Vagina (tissue), 2 donors: ENCODE data around the gene PRR18. TPM values are rescaled to one million over a fixed set of nuclear protein-coding genes. Genes with fewer than 3 reads are reported as not detected.
A peak's percentile ranks its signal among the peaks of the same experiment; 100 is the strongest.

Experiments used
- DNase-seq, 2 donors: peaks; one replicate each; pipeline ENCODE4 v3.0.0-alpha.2; 2017; ENCODE audit errors: extremely low spot score in 2 of 2
- H3K27ac ChIP-seq: fragments of 200-600 bp; sonication (generic); one replicate; pipeline ENCODE4 v1.5.1; 2019
- H3K27me3 ChIP-seq: fragments of 200-600 bp; sonication (generic); one replicate; pipeline ENCODE4 v1.5.1; 2019
- H3K36me3 ChIP-seq, 2 donors: fragments of 200-600 bp; sonication (generic); one replicate each; pipeline ENCODE4 v1.5.1; 2017 to 2019
- H3K4me1 ChIP-seq: fragments of 200-600 bp; sonication (generic); one replicate; pipeline ENCODE4 v1.5.1; 2019
- H3K4me3 ChIP-seq, 2 donors: fragments of 200-600 bp; sonication (generic); 1 replicate in 1 of 2; 2 replicates in 1 of 2; pipeline ENCODE4 v1.5.1; 2016 to 2019
- H3K9me3 ChIP-seq: fragments of 200-600 bp; sonication (generic); one replicate; pipeline ENCODE4 v1.5.1; 2019
- CTCF ChIP-seq, 3 experiments: fragments of 450-650 bp in 2 of 3; fragments of 200-600 bp in 1 of 3; sonication (generic) in 1 of 3; IDR thresholded peaks; one replicate each; pipeline ENCODE4 v1.5.1; 2017 to 2019; ENCODE audit warnings: antibody characterized with exemption in 3 of 3, mild to moderate bottlenecking in 2 of 3, moderate library complexity in 2 of 3
- POLR2A ChIP-seq, 2 donors: fragments of 450-650 bp; IDR thresholded peaks; one replicate each; pipeline ENCODE4 v1.6.1; 2017; ENCODE audit warnings: antibody characterized with exemption in 2 of 2, mild to moderate bottlenecking in 2 of 2, moderate library complexity in 2 of 2
- POLR2AphosphoS5 ChIP-seq, 2 donors: sonication (generic); formaldehyde crosslinking; IDR thresholded peaks; one replicate each; pipeline ENCODE4 v1.9.0; 2017; ENCODE audit warnings: antibody characterized with exemption in 2 of 2, mild to moderate bottlenecking in 2 of 2, low read depth in 1 of 2; ENCODE audit not compliant: insufficient read depth in 1 of 2
- intact Hi-C: fragments of 100-400 bp; cut with DNase I; formaldehyde crosslinking; loops from one replicate; pipeline ENCODE4 v1.15.1; 2023
- total RNA-seq: library from RNA; depleted of rRNA; stranded (reverse); fragments of >200 nt; gene quantifications from one replicate; pipeline ENCODE4 v1.2.3, GENCODE V29; 2016

The PRR18 gene
- total RNA-seq, 1 donor from 2014 or later, result not detected

- DNase-seq, result no peak
- Histone ChIP-seq H3K27ac (no peak overlapping the region), H3K27me3 (no peaks in the 10 kb centered on the region), H3K9me3 (no peaks in the 10 kb centered on the region), H3K36me3 (no peaks in the 10 kb centered on the region), H3K4me1 (peaks cover 26% of the 10 kb centered on the region), H3K4me3 (no peak overlapping the region)
- TF ChIP-seq CTCF (IDR thresholded peaks at IDR 0.05) (no peak), POLR2AphosphoS5 (IDR thresholded peaks at IDR 0.05; ENCODE audit: insufficient read depth in 1 of 2, low read depth in 1 of 2) (no peak), POLR2A (IDR thresholded peaks at IDR 0.05) (no peak)
- intact Hi-C loops, result no loop called here
Observed at GRCh38 chr6:166344240-166344639, 36.0 kb upstream of the PRR18 start.

GRCh38 chr6:166343150-166343487, 34.9 kb upstream of the PRR18 start:
- no peaks in the 10 kb centered on the region for H3K27me3 ChIP-seq
- peak overlapping the region; percentile 90 for H3K27ac ChIP-seq
- intact Hi-C loops, result no loop called here
- H3K36me3 ChIP-seq, result no peaks in the 10 kb centered on the region
- no peak for TF ChIP-seq CTCF (IDR thresholded peaks at IDR 0.05)
- TF ChIP-seq POLR2A (IDR thresholded peaks at IDR 0.05), result no peak
- no peak for TF ChIP-seq POLR2AphosphoS5 (IDR thresholded peaks at IDR 0.05; ENCODE audit: insufficient read depth in 1 of 2, low read depth in 1 of 2)
- H3K9me3 ChIP-seq, result no peaks in the 10 kb centered on the region
- DNase-seq, result no peak
- H3K4me3 ChIP-seq, result peak overlapping the region; percentile 86 to 88
- peaks cover 33% of the 10 kb centered on the region for H3K4me1 ChIP-seq

- H3K27ac ChIP-seq, result peak within 1 kb of the TSS; percentile 90
- DNase-seq, result no peak
- peak in 1 of 2 donors; percentile 72 for TF ChIP-seq POLR2A (IDR thresholded peaks at IDR 0.05)
- TF ChIP-seq POLR2AphosphoS5 (IDR thresholded peaks at IDR 0.05; ENCODE audit: insufficient read depth in 1 of 2, low read depth in 1 of 2), result peak; percentile 93
- no peak for TF ChIP-seq CTCF (IDR thresholded peaks at IDR 0.05)
- H3K4me1 ChIP-seq, result peaks cover 33% of the 10 kb centered on the region
- intact Hi-C loops, result no loop called here
- no peaks in the 10 kb centered on the region for H3K27me3 ChIP-seq
- H3K4me3 ChIP-seq, result peak within 1 kb of the TSS; percentile 86 to 88
- no peaks in the 10 kb centered on the region for H3K9me3 ChIP-seq
- no peaks in the 10 kb centered on the region for H3K36me3 ChIP-seq
Observed at GRCh38 chr6:166342349-166343149, 34.4 kb upstream of the PRR18 start, which contains the start of gene SFT2D1. Gene SFT2D1 (minus strand): TSS chr6:166342545. CDS start chr6:166342481, 64 bp downstream.

- Histone ChIP-seq H3K27ac (peak overlapping the region; percentile 90), H3K27me3 (no peaks in the 10 kb centered on the region), H3K9me3 (no peaks in the 10 kb centered on the region), H3K36me3 (no peaks in the 10 kb centered on the region), H3K4me1 (peaks cover 39% of the 10 kb centered on the region), H3K4me3 (peak overlapping the region; percentile 86 to 88)
- intact Hi-C loops, result no loop called here
- DNase-seq, result no peak
- no peak for TF ChIP-seq CTCF (IDR thresholded peaks at IDR 0.05)
- TF ChIP-seq POLR2AphosphoS5 (IDR thresholded peaks at IDR 0.05; ENCODE audit: insufficient read depth in 1 of 2, low read depth in 1 of 2), result no peak
- no peak for TF ChIP-seq POLR2A (IDR thresholded peaks at IDR 0.05)
Observed at GRCh38 chr6:166341977-166342348, 33.8 kb upstream of the PRR18 start.

GRCh38 chr6:166341464-166341863, 33.3 kb upstream of the PRR18 start:
- intact Hi-C loops, result no loop called here
- Histone ChIP-seq H3K27me3 (no peaks in the 10 kb centered on the region), H3K27ac (peak overlapping the region; percentile 90), H3K9me3 (no peaks in the 10 kb centered on the region), H3K4me1 (peaks cover 43% of the 10 kb centered on the region), H3K4me3 (peak overlapping the region; percentile 86 to 88), H3K36me3 (no peaks in the 10 kb centered on the region)
- no peak for DNase-seq
- TF ChIP-seq POLR2AphosphoS5 (IDR thresholded peaks at IDR 0.05; ENCODE audit: insufficient read depth in 1 of 2, low read depth in 1 of 2) (no peak), CTCF (IDR thresholded peaks at IDR 0.05) (no peak), POLR2A (IDR thresholded peaks at IDR 0.05) (no peak)
